IPS-NIHi7 (cell line): ENCODE results near the gene OR2C3.
"Not testable (repeated sequence)": the region's sequence is repeated elsewhere in the genome, so short reads cannot be mapped to it uniquely, and the experiment has no call there.

ENCODE experiments used
- DNase-seq: peaks from one replicate; pipeline ENCODE4 v3.0.0; 2012; ENCODE audit warnings: mixed read lengths; ENCODE audit errors: extremely low spot score

The OR2C3 gene

GRCh38 chr1:247536340-247536739 is at the start of gene OR2C3:
Gene OR2C3, minus strand, starts transcription at chr1:247536440. Its CDS starts 3,929 bp downstream, at chr1:247532511.
- no peak for DNase-seq

GRCh38 chr1:247578946-247579460 is 42.8 kb upstream of the OR2C3 start:
- DNase-seq, result no peak

- DNase-seq, result no peak
Measured at GRCh38 chr1:247576514-247576913, 40.3 kb upstream of the OR2C3 start.

- no peak for DNase-seq
Measured at GRCh38 chr1:247574664-247575063, 38.4 kb upstream of the OR2C3 start.

- DNase-seq, result no peak
Measured at GRCh38 chr1:247574236-247574635, 38.0 kb upstream of the OR2C3 start.

GRCh38 chr1:247562198-247562597 is 26.0 kb upstream of the OR2C3 start:
- no peak for DNase-seq

- DNase-seq, result no peak
Measured at GRCh38 chr1:247561711-247562110, 25.5 kb upstream of the OR2C3 start.

- DNase-seq, result no peak
Measured at GRCh38 chr1:247557926-247558674, 21.9 kb upstream of the OR2C3 start.

- no peak for DNase-seq
Measured at GRCh38 chr1:247552231-247552630, 16.0 kb upstream of the OR2C3 start.

- no peak for DNase-seq
Measured at GRCh38 chr1:247551721-247552120, 15.5 kb upstream of the OR2C3 start.

- no peak for DNase-seq
Measured at GRCh38 chr1:247548769-247549182, 12.5 kb upstream of the OR2C3 start, which contains the start of gene GCSAML. Gene GCSAML, plus strand, starts transcription at chr1:247549134. Its CDS starts 58 bp downstream, at chr1:247549192.

- DNase-seq, result no peak
Measured at GRCh38 chr1:247548092-247548491, 11.9 kb upstream of the OR2C3 start.

- no peak for DNase-seq
Measured at GRCh38 chr1:247542811-247543210, 6.6 kb upstream of the OR2C3 start.

- no peak for DNase-seq
Measured at GRCh38 chr1:247540581-247540980, 4.3 kb upstream of the OR2C3 start.

GRCh38 chr1:247539215-247539614 is 3.0 kb upstream of the OR2C3 start:
- no peak for DNase-seq

GRCh38 chr1:247538561-247538960 is 2.3 kb upstream of the OR2C3 start:
- no peak for DNase-seq

- DNase-seq, result no peak
Measured at GRCh38 chr1:247535402-247535801, 838 bp downstream of the OR2C3 start.

- no peak for DNase-seq
Measured at GRCh38 chr1:247531937-247532336, 4.3 kb downstream of the OR2C3 start.

- DNase-seq, result no peak
Measured at GRCh38 chr1:247530785-247531184, 5.5 kb downstream of the OR2C3 start.

GRCh38 chr1:247529771-247530355 is 6.4 kb downstream of the OR2C3 start:
- DNase-seq, result no peak

GRCh38 chr1:247528812-247529474 is 7.3 kb downstream of the OR2C3 start:
- DNase-seq, result no peak

GRCh38 chr1:247521886-247522285 is 14.4 kb downstream of the OR2C3 start:
- DNase-seq, result not testable (repeated sequence)

GRCh38 chr1:247518613-247518891 is 17.7 kb downstream of the OR2C3 start:
- no peak for DNase-seq
